Hepatocyte (in vitro differentiated cells): ENCODE results near the gene EFNB2. TPM values are rescaled to one million over a fixed set of nuclear protein-coding genes. Genes with fewer than 3 reads are reported as not detected.

ENCODE experiments used
- DNase-seq: peaks from one replicate; pipeline ENCODE4 v3.0.0-alpha.2; 2016; ENCODE audit warnings: low spot score
- H2AFZ ChIP-seq: fragments of 200-600 bp; sonication (generic); 2 replicates; pipeline ENCODE4 v1.6.0; 2016; ENCODE audit warnings: antibody characterized with exemption, mild to moderate bottlenecking
- H3K27ac ChIP-seq: fragments of 200-600 bp; sonication (generic); 2 replicates; pipeline ENCODE4 v1.5.1; 2016; ENCODE audit warnings: mild to moderate bottlenecking
- H3K27me3 ChIP-seq: fragments of 200-600 bp; sonication (generic); 2 replicates; pipeline ENCODE4 v1.6.1; 2016
- H3K36me3 ChIP-seq: fragments of 200-600 bp; sonication (generic); replicated peaks from 2 replicates; pipeline ENCODE4 v1.5.1; 2016; ENCODE audit warnings: low read depth; ENCODE audit not compliant: insufficient read depth
- H3K4me1 ChIP-seq: fragments of 200-600 bp; sonication (generic); 2 replicates; pipeline ENCODE4 v1.5.1; 2016; ENCODE audit warnings: mild to moderate bottlenecking, moderate library complexity; ENCODE audit not compliant: insufficient read depth
- H3K4me2 ChIP-seq: fragments of 200-600 bp; sonication (generic); 2 replicates; pipeline ENCODE4 v1.6.0; 2016
- H3K4me3 ChIP-seq: fragments of 200-600 bp; sonication (generic); 2 replicates; pipeline ENCODE4 v1.5.1; 2016; ENCODE audit warnings: mild to moderate bottlenecking
- H3K79me2 ChIP-seq: fragments of 200-600 bp; sonication (generic); 2 replicates; pipeline ENCODE4 v1.6.0; 2017; ENCODE audit warnings: mild to moderate bottlenecking
- H3K9me2 ChIP-seq: fragments of 200-600 bp; sonication (generic); replicated peaks from 2 replicates; pipeline ENCODE4 v1.6.0; 2017; ENCODE audit warnings: mild to moderate bottlenecking; ENCODE audit not compliant: insufficient read depth
- H3K9me3 ChIP-seq: fragments of 200-600 bp; sonication (generic); 2 replicates; pipeline ENCODE4 v1.5.1; 2016; ENCODE audit warnings: low read depth, mild to moderate bottlenecking
- H4K20me1 ChIP-seq: fragments of 200-600 bp; sonication (generic); 2 replicates; pipeline ENCODE4 v1.6.0; 2016; ENCODE audit warnings: mild to moderate bottlenecking; ENCODE audit not compliant: insufficient read depth, poor library complexity, severe bottlenecking
- CTCF ChIP-seq: fragments of 200-600 bp; sonication (generic); IDR thresholded peaks from 2 replicates; pipeline ENCODE4 v1.5.1; 2016; ENCODE audit warnings: antibody characterized with exemption, mild to moderate bottlenecking; ENCODE audit not compliant: poor library complexity
- EZH2 ChIP-seq: fragments of 200-600 bp; sonication (generic); IDR thresholded peaks from 2 replicates; pipeline ENCODE4 v1.6.1; 2016; ENCODE audit warnings: antibody characterized with exemption, mild to moderate bottlenecking, borderline replicate concordance
- EZH2phosphoT487 ChIP-seq: fragments of 200-600 bp; sonication (generic); IDR thresholded peaks from one replicate; pipeline ENCODE4 v1.6.1; 2018; ENCODE audit warnings: antibody characterized with exemption, mild to moderate bottlenecking, low read depth, moderate library complexity; ENCODE audit not compliant: unreplicated experiment, severe bottlenecking
- WGBS: methylation state at CpG from one replicate; pipeline ENCODE4 v1.1.6; 2016; ENCODE audit warnings: low lambda C conversion rate; ENCODE audit errors: missing lambda C conversion rate; 5-methylcytosine and 5-hydroxymethylcytosine counted together
- polyA plus RNA-seq: library from polyadenylated mRNA; unstranded; fragments of >200 nt; fragmentation: Nextera tagmentation; extraction: Ambion mirVana; gene quantifications from 2 replicates; pipeline ENCODE4 v1.2.1, GENCODE V29; 2016
- total RNA-seq: library from RNA; depleted of rRNA; stranded (reverse); fragments of >200 nt; gene quantifications from 2 replicates; pipeline ENCODE4 v1.2.3, GENCODE V29; 2014

Gene EFNB2
- total and polyA plus RNA-seq, 2 experiments from 2014 or later = 62.4 to 63.3 TPM

GRCh38 chr13:106473154-106473553, 62.3 kb downstream of the EFNB2 start:
- peaks cover 25% of the 10 kb centered on the region for H3K4me1 ChIP-seq
- H3K4me2 ChIP-seq = peak overlapping the region; percentile 66
- no peaks in the 10 kb centered on the region for H3K9me2 ChIP-seq
- WGBS = 82% methylated on average over 9 of the region's 9 CpGs
- no peaks in the 10 kb centered on the region for H3K36me3 ChIP-seq
- DNase-seq = no peak
- H4K20me1 ChIP-seq = no peaks in the 10 kb centered on the region
- H3K9me3 ChIP-seq = no peaks in the 10 kb centered on the region
- no peaks in the 10 kb centered on the region for H3K79me2 ChIP-seq
- peak overlapping the region; percentile 86 for H3K27ac ChIP-seq
- H3K27me3 ChIP-seq = no peaks in the 10 kb centered on the region
- H3K4me3 ChIP-seq = no peak overlapping the region
- TF ChIP-seq CTCF (no peak), EZH2phosphoT487 (no peak), EZH2 (no peak)
- H2AFZ ChIP-seq = peak overlapping the region; percentile 3

GRCh38 chr13:106472621-106473020, 62.8 kb downstream of the EFNB2 start:
- H4K20me1 ChIP-seq = no peaks in the 10 kb centered on the region
- no peaks in the 10 kb centered on the region for H3K9me2 ChIP-seq
- H3K27me3 ChIP-seq = no peaks in the 10 kb centered on the region
- peak overlapping the region; percentile 3 for H2AFZ ChIP-seq
- H3K4me1 ChIP-seq = peaks cover 28% of the 10 kb centered on the region
- no peaks in the 10 kb centered on the region for H3K36me3 ChIP-seq
- 81% methylated on average over 4 of the region's 4 CpGs for WGBS
- TF ChIP-seq EZH2 (no peak), EZH2phosphoT487 (no peak)
- no peak overlapping the region for H3K4me3 ChIP-seq
- H3K4me2 ChIP-seq = peak overlapping the region; percentile 66
- no peak for DNase-seq
- H3K79me2 ChIP-seq = no peaks in the 10 kb centered on the region
- peak overlapping the region; percentile 86 for H3K27ac ChIP-seq
- H3K9me3 ChIP-seq = no peaks in the 10 kb centered on the region

GRCh38 chr13:106471957-106472543, 63.4 kb downstream of the EFNB2 start:
- H4K20me1 ChIP-seq = no peaks in the 10 kb centered on the region
- peak; percentile 94 for DNase-seq
- no peaks in the 10 kb centered on the region for H3K27me3 ChIP-seq
- H3K27ac ChIP-seq = peak overlapping the region; percentile 86
- WGBS = 11% methylated on average over 16 of the region's 16 CpGs
- H3K36me3 ChIP-seq = no peaks in the 10 kb centered on the region
- H3K4me1 ChIP-seq = peaks cover 29% of the 10 kb centered on the region
- H3K9me2 ChIP-seq = no peaks in the 10 kb centered on the region
- H3K4me3 ChIP-seq = no peak overlapping the region
- peak overlapping the region; percentile 3 for H2AFZ ChIP-seq
- TF ChIP-seq EZH2 = no peak
- no peak for TF ChIP-seq CTCF
- TF ChIP-seq EZH2phosphoT487 = no peak
- peak overlapping the region; percentile 66 for H3K4me2 ChIP-seq
- no peaks in the 10 kb centered on the region for H3K79me2 ChIP-seq
- no peaks in the 10 kb centered on the region for H3K9me3 ChIP-seq

- no peak overlapping the region for H3K4me3 ChIP-seq
- H3K79me2 ChIP-seq = no peaks in the 10 kb centered on the region
- H3K4me1 ChIP-seq = peaks cover 23% of the 10 kb centered on the region
- H2AFZ ChIP-seq = no peak overlapping the region
- H4K20me1 ChIP-seq = no peaks in the 10 kb centered on the region
- no peak overlapping the region for H3K27ac ChIP-seq
- H3K9me2 ChIP-seq = no peaks in the 10 kb centered on the region
- H3K36me3 ChIP-seq = no peaks in the 10 kb centered on the region
- no peak for DNase-seq
- H3K4me2 ChIP-seq = no peak overlapping the region
- TF ChIP-seq EZH2phosphoT487 (no peak), EZH2 (no peak), CTCF (no peak)
- 88% methylated on average over 7 of the region's 7 CpGs for WGBS
- H3K27me3 ChIP-seq = no peaks in the 10 kb centered on the region
- H3K9me3 ChIP-seq = no peaks in the 10 kb centered on the region
These were observed 64.9 kb downstream of the EFNB2 start for GRCh38 chr13:106470576-106470975.
